ENCODE results near the gene HOMEZ. TPM values are rescaled to one million over a fixed set of nuclear protein-coding genes. Genes with fewer than 3 reads are reported as not detected.
"Not testable (repeated sequence)": the region's sequence is repeated elsewhere in the genome, so short reads cannot be mapped to it uniquely, and the experiment has no call there.

HOMEZ gene
- total RNA-seq, 1 donor from 2014 or later: 6.7 TPM

- no peak for DNase-seq
Observed at GRCh38 chr14:23281247-23281646, 4.7 kb downstream of the HOMEZ start.

DNA sequence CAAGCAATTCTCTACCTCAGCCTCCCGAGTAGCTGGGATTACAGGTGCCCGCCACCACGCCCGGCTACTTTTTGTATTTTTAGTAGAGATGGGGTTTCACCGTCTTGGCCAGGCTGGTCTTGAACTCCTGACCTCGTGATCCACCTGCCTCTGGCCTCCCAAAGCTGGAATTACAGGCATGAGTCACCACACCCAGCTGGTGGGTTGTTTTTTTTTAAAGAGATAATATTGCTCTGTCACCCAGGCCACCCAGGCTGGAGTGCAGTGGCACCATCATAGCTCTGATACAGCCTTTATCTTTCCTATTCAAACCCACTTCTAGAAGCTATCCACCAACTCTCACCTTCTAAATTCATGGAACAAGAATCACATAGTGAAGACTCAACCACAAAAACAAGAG, 8.0 kb downstream of the HOMEZ start:
- DNase-seq: not testable (repeated sequence)

- no peak for DNase-seq
Observed at GRCh38 chr14:23277189-23277588, 8.7 kb downstream of the HOMEZ start.

GRCh38 chr14:23275412-23275811, 10.5 kb downstream of the HOMEZ start:
- DNase-seq: no peak

- no peak for DNase-seq
Observed at GRCh38 chr14:23269193-23269592, 16.7 kb downstream of the HOMEZ start.

- not testable (repeated sequence) for DNase-seq
Observed at GRCh38 chr14:23260849-23261248, 25.1 kb downstream of the HOMEZ start.

- no peak for DNase-seq
Observed at GRCh38 chr14:23259426-23259825, 26.5 kb downstream of the HOMEZ start.

- DNase-seq: no peak
Observed at GRCh38 chr14:23258256-23258655, 27.7 kb downstream of the HOMEZ start.

GRCh38 chr14:23252420-23253333, 33.3 kb downstream of the HOMEZ start:
- no peak for DNase-seq

DNA sequence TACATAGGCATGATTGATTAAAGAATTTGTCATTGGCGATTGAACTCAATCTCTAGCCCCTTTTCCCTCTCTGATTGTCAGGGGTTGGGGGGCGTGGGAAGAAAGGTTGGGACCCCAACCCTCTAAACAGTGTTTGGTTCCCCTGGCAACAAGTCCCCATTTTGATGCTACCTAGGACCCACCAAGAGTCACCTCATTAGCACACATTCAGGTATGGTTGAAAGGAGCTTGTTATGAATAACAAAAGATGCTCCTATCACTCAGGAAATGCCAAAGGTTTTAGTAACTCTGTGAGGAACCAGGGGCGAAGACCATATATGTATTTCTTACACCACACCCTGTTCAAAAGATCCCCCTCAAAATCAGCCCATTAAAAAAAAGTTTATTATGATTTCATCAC, 33.9 kb downstream of the HOMEZ start:
- DNase-seq: no peak

DNA sequence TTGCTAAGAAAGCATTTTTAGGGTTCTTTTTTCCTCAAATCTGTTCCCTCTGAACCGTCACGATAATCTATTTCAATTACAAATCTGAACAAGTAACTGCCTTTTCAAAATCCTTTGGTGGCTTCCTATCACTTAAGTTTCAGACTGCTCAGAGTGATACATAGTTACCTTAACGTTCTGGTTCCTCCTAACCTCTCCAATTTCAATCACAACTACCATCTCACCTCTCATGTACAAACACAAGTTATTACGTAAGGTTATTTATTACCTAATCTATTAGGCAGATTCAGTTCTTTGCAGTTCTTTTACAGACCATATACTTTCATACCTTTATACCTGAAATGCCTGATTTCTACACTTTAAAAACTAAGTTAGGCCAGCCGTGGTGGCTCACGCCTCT, 36.1 kb downstream of the HOMEZ start:
- DNase-seq: no peak

DNA sequence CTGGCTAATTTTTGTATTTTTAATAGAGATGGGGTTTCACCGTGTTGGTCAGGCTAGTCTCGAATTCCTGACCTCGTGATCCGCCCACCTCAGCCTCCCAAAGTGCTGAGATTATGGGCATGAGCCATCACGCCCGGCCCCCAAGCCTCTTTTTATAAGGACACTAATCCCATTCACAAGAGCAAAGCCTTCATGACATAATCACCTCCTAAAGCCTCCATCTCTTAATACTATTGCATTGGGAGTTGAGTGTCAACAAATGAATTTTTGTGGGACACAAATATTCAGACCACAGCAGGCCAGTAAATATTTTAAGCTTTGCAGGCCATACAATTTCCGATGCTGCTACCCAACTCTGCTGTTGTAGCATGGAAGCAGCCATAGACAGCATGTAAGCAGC, 37.3 kb downstream of the HOMEZ start:
- no peak for DNase-seq

GRCh38 chr14:23245282-23245681, 40.6 kb downstream of the HOMEZ start:
- no peak for DNase-seq

- peak; percentile 37 for DNase-seq
Observed at GRCh38 chr14:23243066-23243465, 42.9 kb downstream of the HOMEZ start.

- DNase-seq: no peak
Observed at GRCh38 chr14:23242076-23242475, 43.9 kb downstream of the HOMEZ start.

DNA sequence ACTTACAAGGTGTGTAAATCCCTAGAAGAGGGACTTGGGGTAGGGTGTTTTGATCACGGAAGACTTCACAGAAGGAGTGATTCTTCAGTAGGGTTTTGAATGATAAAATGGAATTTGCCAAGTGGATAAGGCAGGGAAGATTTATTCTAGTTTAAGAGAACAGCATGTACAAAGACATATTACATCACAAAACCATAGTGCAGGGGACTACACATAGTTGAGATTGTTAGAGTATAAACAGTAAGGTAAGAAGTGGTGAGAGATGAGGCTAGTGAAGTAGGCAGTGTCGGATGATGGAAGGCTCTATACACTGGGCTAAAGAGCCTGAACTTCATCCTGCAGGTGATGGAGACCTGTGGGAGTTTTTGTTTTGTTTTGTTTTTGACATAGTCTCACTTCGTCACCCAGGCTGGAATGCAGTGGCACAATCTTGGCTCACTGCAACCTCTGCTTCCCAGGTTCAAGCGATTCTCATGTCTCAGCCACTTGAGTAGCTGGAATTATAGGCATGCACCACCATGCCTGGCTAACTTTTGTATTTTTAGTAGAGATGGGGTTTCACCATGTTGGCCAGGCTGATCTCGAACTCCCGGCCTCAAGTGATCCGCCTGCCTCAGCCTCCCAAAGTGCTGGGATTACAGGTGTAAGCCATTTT, 44.7 kb downstream of the HOMEZ start:
- not testable (repeated sequence) for DNase-seq

GRCh38 chr14:23240661-23241060, 45.3 kb downstream of the HOMEZ start:
- DNase-seq: no peak

DNA sequence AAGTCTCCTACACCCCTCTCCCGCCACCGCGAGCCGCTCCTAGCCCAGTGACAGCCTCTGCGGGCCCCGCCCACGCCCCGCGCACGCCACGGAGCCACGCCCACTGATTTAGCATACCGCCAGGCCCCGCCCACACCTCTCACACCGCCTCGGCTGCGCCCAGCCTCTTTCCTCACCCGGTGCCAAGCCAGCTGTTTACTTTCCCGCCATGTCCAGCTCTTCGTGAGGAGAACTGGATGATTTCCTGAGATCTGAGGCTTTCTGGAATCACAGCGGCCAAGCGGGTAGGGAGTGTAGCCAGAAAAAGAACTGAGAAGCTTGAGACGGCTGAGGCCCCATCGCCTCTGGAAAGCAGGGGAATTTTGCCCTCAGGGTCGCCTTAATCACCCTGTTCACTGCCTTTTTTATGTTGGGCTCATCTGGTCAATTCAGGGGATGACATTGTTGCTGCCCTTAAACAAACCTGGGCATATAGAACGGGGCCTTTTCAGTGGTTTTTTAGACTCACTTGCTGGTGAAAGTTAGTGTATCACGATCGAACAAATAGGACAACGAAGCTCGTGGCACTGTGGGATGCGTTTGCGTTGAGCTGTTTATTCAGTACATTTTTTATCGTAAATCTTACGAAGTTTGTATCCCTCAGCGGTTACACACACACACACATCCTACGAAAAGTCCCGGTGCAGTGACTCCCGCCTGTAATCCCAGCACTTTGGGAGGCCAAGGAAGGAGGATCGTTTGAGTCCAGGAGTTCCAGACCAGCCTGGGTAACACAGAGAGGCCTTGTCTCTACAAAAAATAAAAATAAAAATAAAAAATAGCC, 47.9 kb downstream of the HOMEZ start, which contains the start of gene RNF212B:
Gene RNF212B, plus strand, starts transcription at position 165 of the 823 bp plus-strand sequence. CDS start 2,410 bp downstream, outside the sequence.
- peak; percentile 95 for DNase-seq

GRCh38 chr14:23232241-23232808, 53.6 kb downstream of the HOMEZ start:
- DNase-seq: not testable (repeated sequence)

DNA sequence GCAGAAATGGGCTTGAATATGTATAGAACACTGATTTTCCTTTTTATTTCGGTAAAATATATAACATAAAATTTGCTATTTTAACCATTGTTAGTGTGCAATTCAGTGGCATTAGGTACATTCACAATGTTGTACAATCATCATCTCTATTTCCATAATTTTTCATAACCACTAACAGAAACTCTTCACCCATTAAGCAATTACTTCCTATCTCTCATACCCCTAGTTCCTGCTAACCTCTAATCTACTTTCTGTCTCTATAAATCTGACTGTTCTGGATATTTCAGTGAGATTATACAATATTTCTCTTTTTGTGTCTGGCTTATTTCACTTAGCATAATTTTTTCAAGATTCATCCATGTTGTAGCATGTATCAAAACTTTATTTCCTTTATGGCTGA, 57.1 kb downstream of the HOMEZ start:
- DNase-seq: no peak

DNA sequence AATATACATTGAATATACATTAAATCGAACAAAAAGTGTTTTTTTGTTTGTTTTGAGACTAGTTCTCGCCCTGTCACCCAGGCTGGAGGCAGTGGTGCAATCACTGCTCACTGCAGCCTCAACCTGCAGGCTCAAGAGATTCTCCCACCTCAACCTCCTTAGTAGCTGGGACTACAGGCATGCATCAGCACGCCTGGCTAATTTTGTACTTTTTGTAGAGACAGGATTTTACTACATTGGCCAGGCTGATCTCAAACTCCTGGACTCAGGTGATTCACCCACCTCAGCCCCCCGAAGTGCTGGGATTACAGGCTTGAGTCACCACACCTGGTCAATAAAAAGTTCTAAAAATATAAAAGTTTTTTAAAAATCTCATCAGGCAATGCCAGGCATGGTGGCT, 58.4 kb downstream of the HOMEZ start:
- DNase-seq: no peak

GRCh38 chr14:23224958-23225357, 61.0 kb downstream of the HOMEZ start:
- DNase-seq: not testable (repeated sequence)

All from tongue (tissue), 2 donors.